Activated CD4-positive, CD25-positive, alpha-beta regulatory T cell treated with anti-CD3 and anti-CD28 coated beads, Interleukin-2, amount 50 U/mL, for 24 hours (primary cell): ENCODE results near the gene PDZD2.

ENCODE experiments used
- ATAC-seq, 2 donors: fragments of 150-1000 bp; cut with Tn5 transposase; one replicate each; pipeline ENCODE4 v1.10.0; 2021; ENCODE audit warnings: mild to moderate bottlenecking in 1 of 2, moderate library complexity in 1 of 2

Gene PDZD2

DNA sequence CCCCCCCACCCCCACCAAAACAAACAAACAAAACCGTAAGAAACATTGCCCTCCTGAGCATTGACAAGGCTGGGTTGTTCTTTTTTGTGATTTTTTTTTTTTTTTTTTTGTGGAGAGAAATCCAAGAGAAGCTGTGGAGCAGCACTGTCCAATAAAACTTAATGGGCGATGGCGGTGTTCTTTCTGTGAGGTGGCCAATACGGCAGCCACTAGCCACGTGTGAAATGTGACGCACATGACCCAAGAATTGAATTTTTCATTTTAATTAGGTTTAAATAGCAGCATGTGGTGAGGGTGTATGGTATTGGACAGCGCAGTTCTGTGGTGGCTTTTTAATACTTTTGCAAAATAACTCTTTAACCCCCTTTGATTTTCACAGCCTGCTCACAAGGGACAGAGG is 251.1 kb downstream of the PDZD2 start:
- no peak for ATAC-seq

- ATAC-seq = no peak
Measured at GRCh38 chr5:31894141-31894540, 255.2 kb downstream of the PDZD2 start.

DNA sequence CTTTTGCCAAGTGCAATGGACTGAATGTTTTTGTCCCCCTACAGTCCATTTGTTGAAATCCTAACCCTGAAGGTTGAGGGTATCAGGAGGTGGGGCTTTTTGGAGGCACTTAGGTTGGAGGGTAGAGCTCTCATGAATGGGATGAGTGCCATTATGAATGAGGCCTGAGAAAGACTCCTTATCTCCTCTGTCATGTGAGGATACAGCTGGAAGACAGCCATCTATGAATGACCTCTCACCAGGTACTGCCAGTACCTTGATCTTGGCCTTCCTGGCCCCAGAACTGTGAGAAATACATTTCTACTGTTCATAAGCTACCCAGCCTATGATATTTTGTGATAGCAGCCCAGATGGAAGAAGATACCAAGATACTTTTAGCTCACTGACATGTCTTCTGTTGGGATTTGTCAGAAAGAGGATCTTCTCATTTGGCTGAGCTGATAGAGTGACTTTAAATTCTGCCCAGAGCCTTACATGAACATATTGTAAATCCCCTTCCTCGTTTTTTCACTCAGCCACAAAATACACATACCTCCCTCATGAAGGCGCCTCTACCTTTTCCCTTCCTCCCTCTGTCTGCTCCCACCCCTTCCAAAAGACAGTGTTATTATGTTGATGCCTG is 256.4 kb downstream of the PDZD2 start:
- ATAC-seq = no peak

- no peak for ATAC-seq
Measured at GRCh38 chr5:31898036-31898632, 259.2 kb downstream of the PDZD2 start.

DNA sequence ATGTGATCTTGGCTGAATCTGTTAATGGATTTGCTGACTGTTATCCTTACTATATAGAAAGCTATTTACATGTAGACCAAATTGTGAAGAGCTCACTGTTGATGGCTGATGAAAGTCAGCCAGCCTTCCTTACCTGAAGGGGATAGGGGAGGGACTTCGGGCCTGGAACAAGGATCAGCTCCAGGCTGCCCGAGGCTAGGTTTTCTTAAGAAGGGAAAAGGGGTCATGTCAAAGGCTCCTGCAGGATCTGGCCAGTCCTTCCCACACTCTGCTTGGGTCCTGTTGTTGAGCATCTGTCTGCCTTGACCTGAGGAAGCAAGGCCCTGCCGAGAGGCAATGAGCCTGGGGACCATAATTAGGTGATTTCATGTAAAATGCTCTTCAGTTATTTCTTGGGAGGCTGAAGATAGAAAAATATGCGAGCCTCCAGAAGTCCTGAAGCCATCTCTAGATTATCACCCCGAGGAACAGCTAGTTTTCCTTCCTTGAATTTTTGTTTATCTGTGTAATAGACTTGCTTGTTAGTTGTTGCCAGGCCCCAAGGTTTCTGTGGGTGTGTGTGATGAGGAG is 261.4 kb downstream of the PDZD2 start:
- no peak for ATAC-seq

GRCh38 chr5:31901807-31902530 is 263.0 kb downstream of the PDZD2 start:
- no peak for ATAC-seq

DNA sequence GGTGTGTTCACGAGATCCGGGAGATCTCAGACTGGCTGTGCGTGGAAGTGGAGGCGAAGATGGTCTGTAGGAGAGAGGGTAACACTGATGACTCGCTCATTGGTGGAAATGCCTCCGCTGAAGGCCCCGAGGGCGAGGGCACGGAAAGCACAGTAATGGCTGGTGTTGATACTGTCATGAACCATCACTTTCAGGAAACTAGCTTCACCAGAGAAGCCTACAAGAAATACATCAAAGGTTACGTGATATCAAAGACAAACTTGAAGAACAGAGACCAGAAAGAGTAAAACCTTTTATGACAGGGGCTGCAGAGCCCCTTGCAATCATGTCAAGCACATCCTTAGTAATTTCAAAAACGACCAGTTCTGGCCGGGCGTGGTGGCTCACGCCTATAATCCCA is 269.5 kb downstream of the PDZD2 start:
- ATAC-seq = no peak

DNA sequence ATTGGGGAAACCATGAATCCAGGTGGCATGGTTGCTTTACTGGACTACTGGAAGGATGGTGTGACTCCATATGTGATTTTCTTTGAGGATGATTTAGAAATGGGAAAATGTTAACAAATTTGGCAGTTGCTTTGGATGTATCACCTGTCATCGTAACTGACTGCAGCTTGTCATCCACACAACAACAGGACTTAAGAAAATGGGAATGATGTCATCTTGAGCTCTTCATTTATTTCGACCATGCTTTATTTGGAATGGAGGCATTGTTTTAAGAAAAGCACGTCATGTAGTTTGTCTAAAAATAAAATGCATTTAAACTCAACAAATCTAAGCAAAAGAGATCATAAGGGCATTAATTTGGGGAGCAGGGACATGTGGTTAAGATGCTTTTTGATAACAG is 270.1 kb downstream of the PDZD2 start:
- ATAC-seq = no peak

DNA sequence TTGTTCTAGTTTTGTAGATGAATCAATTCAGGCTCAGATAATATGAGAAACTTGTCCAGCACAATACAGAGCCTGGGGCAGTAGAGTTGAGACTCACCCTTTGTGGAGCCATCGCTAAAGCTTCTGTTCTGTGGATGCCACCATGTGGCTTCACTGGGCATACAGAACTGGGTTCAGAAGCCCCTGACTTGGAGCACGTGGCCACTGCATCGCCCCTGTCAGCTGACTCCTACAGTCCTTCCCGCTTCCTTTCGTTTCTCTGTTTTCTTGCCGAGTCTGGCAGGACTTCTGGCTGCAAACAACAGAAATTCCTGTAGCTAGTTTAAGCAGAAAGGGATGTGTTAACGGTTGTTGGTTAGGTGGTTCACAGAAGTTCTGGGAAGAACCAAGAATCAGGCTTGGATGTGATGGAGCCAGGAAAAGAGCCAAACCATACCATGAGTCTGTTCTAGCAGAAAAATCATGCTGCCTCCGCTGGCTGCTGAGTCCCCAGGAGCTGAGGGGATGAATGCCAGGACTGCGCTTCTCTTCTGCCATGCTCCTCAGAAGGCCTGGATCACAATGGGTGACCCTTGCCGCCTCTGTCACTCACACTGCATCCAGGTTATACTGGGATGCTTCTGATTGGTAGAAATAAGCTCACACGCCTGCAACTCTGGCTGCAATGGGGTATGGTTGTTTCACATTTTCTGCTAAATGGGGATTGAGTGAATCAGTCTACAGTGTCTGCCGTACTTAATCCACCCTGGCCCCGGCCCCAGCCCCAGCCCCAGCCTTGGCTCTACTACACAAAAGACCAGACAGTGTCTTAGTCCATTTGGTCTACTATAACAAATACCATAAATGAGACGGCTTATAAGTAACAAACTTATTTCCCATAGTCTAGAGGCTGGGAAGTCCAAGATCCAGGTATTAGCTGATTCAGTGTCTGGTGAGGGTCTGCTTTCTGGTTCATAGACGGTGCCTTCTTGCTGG is 272.6 kb downstream of the PDZD2 start:
- no peak for ATAC-seq

DNA sequence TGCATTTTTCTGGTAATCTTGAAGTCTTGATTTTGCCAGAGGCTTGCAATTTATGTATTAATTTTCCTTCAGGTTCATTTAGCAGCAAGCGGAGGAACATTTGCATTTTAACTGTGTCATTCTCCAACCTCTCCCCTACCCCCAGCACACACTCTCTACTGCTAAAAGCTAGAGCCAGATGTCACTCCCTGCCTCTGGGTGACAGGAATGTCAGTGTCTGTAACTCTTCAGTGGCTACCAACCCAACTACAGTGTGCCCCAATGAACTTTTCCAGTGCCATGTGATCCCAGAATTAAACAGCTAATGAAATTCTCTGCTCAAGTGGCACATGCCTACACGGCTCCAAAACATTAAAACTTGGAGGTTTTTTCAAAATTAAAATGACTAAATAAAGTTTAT is 274.9 kb downstream of the PDZD2 start:
- no peak for ATAC-seq

DNA sequence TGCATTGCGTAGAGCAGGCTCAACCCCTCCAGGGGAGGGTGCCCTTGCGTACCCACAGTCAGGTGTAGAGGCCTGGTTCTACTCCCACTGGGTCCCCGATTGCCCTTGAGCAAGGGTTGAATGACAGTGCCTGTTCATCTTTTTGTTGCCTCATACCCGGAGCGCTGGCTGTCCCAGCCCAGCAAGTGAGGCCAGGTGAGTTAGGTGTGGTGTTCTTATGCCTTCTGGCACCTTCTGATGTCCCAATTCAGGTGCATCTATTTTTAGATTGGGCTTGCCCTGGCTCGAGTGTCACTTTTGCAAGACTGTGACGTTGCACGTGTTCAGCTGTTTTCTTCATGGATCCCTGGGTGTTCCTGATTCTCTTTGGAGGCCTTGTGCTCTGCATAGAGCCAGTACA is 277.4 kb downstream of the PDZD2 start:
- ATAC-seq = no peak

- ATAC-seq = no peak
Measured at GRCh38 chr5:31918739-31919138, 279.8 kb downstream of the PDZD2 start.

- ATAC-seq = no peak
Measured at GRCh38 chr5:31921852-31922305, 282.9 kb downstream of the PDZD2 start.

- ATAC-seq = no peak
Measured at GRCh38 chr5:31924005-31924404, 285.1 kb downstream of the PDZD2 start.

- ATAC-seq = no peak
Measured at GRCh38 chr5:31931874-31932273, 292.9 kb downstream of the PDZD2 start.

GRCh38 chr5:31934156-31934555 is 295.2 kb downstream of the PDZD2 start:
- no peak for ATAC-seq

DNA sequence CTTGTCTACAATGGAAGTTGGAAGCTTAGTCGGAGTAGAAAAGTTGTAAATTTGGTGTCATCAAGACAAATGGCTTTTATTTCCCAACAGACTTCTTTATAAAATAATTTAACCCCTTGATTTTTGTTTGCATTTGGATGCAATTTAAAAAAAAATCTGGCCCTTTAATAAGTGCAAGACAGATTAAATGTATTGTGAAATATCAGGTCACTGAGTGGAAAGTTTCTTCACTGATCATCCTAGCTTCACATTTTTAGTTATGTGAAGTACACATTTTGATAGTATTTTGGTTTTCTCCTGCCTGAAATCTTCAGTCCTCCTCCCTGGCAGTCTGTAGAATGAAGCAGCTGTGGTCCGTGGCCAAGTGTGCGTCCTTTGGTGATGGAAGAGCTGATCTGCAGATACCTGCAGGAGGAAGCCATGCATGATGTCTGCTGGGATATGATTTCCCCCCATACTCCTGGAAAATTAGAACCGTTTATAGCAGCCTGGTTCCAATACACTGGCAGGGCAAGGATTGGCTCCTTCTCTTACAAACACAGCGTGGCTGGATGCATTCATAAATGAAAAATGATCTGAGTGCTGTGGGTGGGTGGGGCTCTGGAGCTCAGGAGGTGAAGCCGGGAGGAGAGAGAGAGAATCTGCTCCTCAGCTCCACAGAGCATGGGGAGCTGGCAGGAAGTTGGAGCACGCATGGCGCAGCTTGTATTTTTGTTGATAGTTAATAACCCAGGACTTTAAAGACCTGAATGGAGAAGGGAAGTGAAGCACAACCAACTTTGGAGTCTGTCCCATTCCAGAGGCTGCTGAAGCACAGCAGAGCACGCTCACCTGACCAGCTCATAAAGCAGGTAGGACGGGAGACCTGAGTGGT is 296.8 kb downstream of the PDZD2 start:
- ATAC-seq = no peak

GRCh38 chr5:31936683-31937082 is 297.8 kb downstream of the PDZD2 start:
- ATAC-seq = no peak

- no peak for ATAC-seq
Measured at GRCh38 chr5:31937226-31937625, 298.3 kb downstream of the PDZD2 start.

GRCh38 chr5:31937703-31938102 is 298.8 kb downstream of the PDZD2 start:
- no peak for ATAC-seq

- ATAC-seq = no peak
Measured at GRCh38 chr5:31939151-31939550, 300.2 kb downstream of the PDZD2 start.
